PFSK-1 (cell line): ENCODE measurements around the gene HOTAIR.

ENCODE experiments used
- FOXP2 ChIP-seq: optimal IDR thresholded peaks from 2 replicates; pipeline ENCODE3; 2011; ENCODE audit warnings: borderline replicate concordance, control low read depth, inconsistent platforms; ENCODE audit not compliant: insufficient read depth; ENCODE audit errors: extremely low read length, extremely low read depth
- POLR2AphosphoS5 ChIP-seq: IDR thresholded peaks from 2 replicates; pipeline ENCODE4 v1.6.1; 2012; ENCODE audit warnings: low read depth, mild to moderate bottlenecking, control low read depth, low read length, moderate library complexity
- SIN3A ChIP-seq: IDR thresholded peaks from 2 replicates; pipeline ENCODE4 v1.6.1; 2012; ENCODE audit warnings: mild to moderate bottlenecking, low read length, moderate library complexity, borderline replicate concordance; ENCODE audit not compliant: insufficient read depth
- TAF1 ChIP-seq: IDR thresholded peaks from 2 replicates; pipeline ENCODE4 v1.6.1; 2012; ENCODE audit warnings: low read length, control low read depth, borderline replicate concordance; ENCODE audit not compliant: insufficient read depth
- TF ChIP-seq, protein P1 (sequence below), 2 experiments: IDR thresholded peaks; 2 replicates each; pipeline versions ENCODE4 v1.6.1 to v1.8.0; 2011 to 2012; ENCODE audit warnings: low read depth in 2 of 2, low read length in 2 of 2, control low read depth in 1 of 2, inconsistent platforms in 1 of 2, mild to moderate bottlenecking in 1 of 2, moderate library complexity in 1 of 2; ENCODE audit not compliant: insufficient read depth in 1 of 2

The HOTAIR gene

DNA sequence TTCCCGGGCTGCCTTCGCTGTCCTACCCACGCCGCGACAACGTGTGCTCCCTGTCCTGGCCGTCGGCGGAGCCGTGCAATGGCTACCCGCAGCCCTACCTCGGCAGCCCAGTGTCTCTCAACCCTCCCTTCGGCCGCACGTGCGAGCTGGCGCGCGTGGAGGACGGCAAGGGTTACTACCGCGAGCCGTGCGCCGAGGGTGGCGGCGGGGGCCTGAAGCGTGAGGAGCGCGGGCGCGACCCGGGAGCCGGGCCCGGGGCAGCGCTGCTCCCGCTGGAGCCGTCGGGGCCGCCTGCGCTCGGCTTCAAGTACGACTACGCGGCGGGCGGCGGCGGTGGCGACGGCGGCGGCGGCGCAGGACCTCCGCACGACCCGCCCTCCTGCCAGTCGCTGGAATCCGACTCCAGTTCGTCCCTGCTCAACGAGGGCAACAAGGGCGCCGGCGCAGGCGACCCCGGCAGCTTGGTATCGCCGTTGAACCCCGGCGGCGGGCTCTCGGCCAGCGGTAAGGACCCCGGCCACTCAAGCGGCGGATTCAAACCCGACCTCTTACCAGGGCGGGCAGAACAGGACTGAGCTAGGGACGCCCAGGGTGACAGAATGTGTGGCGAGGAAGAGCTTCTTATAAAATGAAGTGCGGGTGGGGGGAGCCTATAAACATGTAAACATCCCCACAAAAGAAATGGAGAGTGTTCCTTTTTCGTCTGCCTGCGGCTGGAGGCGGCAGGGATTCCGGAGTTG, 19.5 kb downstream of the HOTAIR start:
- TF ChIP-seq, protein P1, sequence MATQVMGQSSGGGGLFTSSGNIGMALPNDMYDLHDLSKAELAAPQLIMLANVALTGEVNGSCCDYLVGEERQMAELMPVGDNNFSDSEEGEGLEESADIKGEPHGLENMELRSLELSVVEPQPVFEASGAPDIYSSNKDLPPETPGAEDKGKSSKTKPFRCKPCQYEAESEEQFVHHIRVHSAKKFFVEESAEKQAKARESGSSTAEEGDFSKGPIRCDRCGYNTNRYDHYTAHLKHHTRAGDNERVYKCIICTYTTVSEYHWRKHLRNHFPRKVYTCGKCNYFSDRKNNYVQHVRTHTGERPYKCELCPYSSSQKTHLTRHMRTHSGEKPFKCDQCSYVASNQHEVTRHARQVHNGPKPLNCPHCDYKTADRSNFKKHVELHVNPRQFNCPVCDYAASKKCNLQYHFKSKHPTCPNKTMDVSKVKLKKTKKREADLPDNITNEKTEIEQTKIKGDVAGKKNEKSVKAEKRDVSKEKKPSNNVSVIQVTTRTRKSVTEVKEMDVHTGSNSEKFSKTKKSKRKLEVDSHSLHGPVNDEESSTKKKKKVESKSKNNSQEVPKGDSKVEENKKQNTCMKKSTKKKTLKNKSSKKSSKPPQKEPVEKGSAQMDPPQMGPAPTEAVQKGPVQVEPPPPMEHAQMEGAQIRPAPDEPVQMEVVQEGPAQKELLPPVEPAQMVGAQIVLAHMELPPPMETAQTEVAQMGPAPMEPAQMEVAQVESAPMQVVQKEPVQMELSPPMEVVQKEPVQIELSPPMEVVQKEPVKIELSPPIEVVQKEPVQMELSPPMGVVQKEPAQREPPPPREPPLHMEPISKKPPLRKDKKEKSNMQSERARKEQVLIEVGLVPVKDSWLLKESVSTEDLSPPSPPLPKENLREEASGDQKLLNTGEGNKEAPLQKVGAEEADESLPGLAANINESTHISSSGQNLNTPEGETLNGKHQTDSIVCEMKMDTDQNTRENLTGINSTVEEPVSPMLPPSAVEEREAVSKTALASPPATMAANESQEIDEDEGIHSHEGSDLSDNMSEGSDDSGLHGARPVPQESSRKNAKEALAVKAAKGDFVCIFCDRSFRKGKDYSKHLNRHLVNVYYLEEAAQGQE (IDR thresholded peaks at IDR 0.05; ENCODE audit: insufficient read depth in 1 of 2, low read depth in 2 of 2, low read length in 2 of 2), result no peak
- TF ChIP-seq POLR2AphosphoS5 (no peak), TAF1 (no peak), FOXP2 (no peak), SIN3A (no peak)

- no peak for TF ChIP-seq SIN3A
- TF ChIP-seq FOXP2, result no peak
Measured at GRCh38 chr12:53954694-53955035, 20.1 kb downstream of the HOTAIR start, which contains the start of gene HOXC12. Gene HOXC12 (plus strand): TSS chr12:53954903. CDS start chr12:53954930, 27 bp downstream.

DNA sequence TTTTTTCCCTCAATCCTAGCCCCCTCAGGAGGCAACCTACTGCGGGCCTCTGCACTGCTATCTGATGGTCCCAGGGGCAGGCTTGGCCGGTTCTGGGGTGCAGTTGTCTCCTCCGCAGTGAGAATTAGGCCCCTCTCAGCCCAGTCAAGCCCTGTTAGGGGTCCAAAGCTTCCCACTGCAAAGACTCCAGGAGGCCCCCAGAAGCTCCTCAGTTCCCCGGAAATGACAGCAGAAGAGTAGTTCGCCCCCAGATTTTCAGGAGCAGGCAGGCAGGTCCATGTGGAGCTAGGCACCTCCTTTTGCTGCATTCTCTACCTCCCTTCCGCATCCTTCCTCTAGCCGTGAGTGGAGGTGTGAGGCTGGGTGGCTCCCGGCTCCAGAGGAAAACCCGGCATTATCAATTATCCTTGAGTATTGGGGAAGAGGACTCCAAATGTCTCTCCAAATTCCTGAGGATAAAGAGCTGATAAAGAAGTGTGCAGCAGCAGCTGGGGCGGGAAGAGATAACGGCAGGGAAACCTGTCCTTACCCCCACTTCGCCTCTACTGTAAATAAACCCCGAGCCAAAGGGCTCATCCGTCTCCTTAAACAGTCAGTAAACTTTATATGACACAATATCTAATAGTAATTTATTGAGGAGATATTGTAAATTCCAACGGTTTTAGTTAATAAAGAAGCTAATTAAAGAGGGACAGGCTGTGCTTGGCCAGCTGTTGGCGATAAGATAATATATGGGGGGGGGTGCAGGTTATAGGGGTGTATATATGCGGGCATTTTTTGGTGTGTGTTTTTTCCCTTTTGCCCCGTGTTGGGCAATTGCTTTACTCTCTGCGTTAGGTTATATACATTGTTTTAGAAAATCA, 20.7 kb downstream of the HOTAIR start:
- no peak for TF ChIP-seq POLR2AphosphoS5
- TF ChIP-seq, protein P1 (IDR thresholded peaks at IDR 0.05; ENCODE audit: insufficient read depth in 1 of 2, low read depth in 2 of 2, low read length in 2 of 2), result no peak
- TF ChIP-seq SIN3A, result no peak
- no peak for TF ChIP-seq FOXP2
- TF ChIP-seq TAF1, result no peak

DNA sequence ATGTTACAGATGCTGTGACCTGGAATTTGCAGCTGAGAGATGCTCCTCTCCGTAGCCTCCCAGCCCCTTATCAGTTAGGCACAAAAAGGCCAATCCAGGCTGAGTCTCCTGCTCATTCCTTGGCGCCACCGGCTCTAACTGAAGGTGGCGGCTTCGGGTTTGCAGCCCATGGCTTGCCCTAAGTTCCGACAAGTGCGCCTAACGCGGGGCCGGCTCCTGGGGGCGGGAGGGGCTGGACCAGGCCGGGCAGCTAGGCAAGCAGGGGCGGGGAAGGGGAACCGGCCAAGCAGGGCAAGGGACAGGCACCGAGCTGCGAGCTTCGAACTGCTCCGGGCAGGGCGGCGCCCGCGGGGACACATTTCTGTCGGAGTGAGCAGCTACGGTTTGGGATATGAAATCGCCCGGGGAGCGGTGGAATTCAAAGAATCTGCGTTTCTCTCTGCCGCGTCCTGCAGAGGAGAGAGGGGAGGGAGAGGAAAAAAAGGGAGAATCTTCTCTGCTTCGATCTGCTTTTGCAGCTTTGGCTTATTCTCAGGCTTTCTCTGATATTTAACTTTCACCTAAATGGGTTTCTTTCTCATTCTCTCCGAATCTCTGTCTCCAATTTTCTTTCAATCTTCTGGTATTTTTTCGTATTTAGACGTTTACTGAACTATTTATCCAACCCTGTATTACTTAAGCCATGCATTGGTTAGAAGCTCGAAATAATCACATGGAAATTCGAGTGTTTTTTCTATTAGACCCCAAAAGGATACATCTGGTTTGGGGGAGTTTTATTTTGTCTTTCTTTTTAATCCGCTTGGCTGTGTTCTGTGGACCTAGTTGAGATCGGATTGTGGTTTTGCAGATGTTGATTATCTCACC, 21.7 kb downstream of the HOTAIR start:
- TF ChIP-seq FOXP2 (no peak), SIN3A (no peak), POLR2AphosphoS5 (no peak), TAF1 (no peak)
- TF ChIP-seq, protein P1 (IDR thresholded peaks at IDR 0.05; ENCODE audit: insufficient read depth in 1 of 2, low read depth in 2 of 2, low read length in 2 of 2), result no peak

GRCh38 chr12:53952335-53952694, 22.4 kb downstream of the HOTAIR start:
- TF ChIP-seq FOXP2 (no peak), POLR2AphosphoS5 (no peak), TAF1 (no peak), SIN3A (no peak)
- TF ChIP-seq, protein P1 (IDR thresholded peaks at IDR 0.05; ENCODE audit: insufficient read depth in 1 of 2, low read depth in 2 of 2, low read length in 2 of 2), result no peak
